Upper lobe of left lung (tissue), 6 donors: ENCODE measurements around the gene FKBP5. TPM values are rescaled to one million over a fixed set of nuclear protein-coding genes. Genes with fewer than 3 reads are reported as not detected.

Experiments used
- ATAC-seq, 2 donors: fragments of 200-7000 bp; cut with Tn5 transposase; one replicate each; pipeline ENCODE4 v1.9.1; 2022; ENCODE audit warnings: mild to moderate bottlenecking in 2 of 2, moderate library complexity in 2 of 2; ENCODE audit not compliant: low FRiP score in 2 of 2
- DNase-seq, 2 donors: peaks; one replicate each; pipeline ENCODE4 v3.0.0-alpha.2; 2019 to 2020
- H3K27ac ChIP-seq, 4 donors: fragments of 200-600 bp; sonication (generic); one replicate each; pipeline ENCODE4 v1.5.1; 2016 to 2019
- H3K27me3 ChIP-seq, 4 donors: fragments of 200-600 bp; sonication (generic); one replicate each; pipeline ENCODE4 v1.5.1; 2017 to 2019
- H3K36me3 ChIP-seq, 4 donors: fragments of 200-600 bp; sonication (generic); one replicate each; pipeline ENCODE4 v1.5.1; 2016 to 2019
- H3K4me1 ChIP-seq, 4 donors: fragments of 200-600 bp; sonication (generic); one replicate each; pipeline ENCODE4 v1.5.1; 2018 to 2019
- H3K4me3 ChIP-seq, 4 donors: fragments of 200-600 bp; sonication (generic); one replicate each; pipeline ENCODE4 v1.5.1; 2017 to 2019; ENCODE audit warnings: mild to moderate bottlenecking in 2 of 4, moderate library complexity in 1 of 4
- H3K9me3 ChIP-seq, 4 donors: fragments of 200-600 bp; sonication (generic); one replicate each; pipeline ENCODE4 v1.5.1; 2018 to 2019
- CTCF ChIP-seq, 6 experiments: fragments of 450-650 bp in 4 of 6; fragments of 200-600 bp in 2 of 6; sonication (generic) in 2 of 6; IDR thresholded peaks; one replicate each; pipeline ENCODE4 v1.5.1; 2016 to 2019; ENCODE audit warnings: antibody characterized with exemption in 6 of 6
- EP300 ChIP-seq, 4 donors: sonication (generic); formaldehyde crosslinking; IDR thresholded peaks; one replicate each; pipeline ENCODE4 v1.5.1; 2017; ENCODE audit warnings: antibody characterized with exemption in 4 of 4, control low read depth in 2 of 4
- POLR2A ChIP-seq, 4 donors: fragments of 450-650 bp; IDR thresholded peaks; one replicate each; pipeline ENCODE4 v1.5.1; 2016 to 2017; ENCODE audit warnings: antibody characterized with exemption in 4 of 4, mild to moderate bottlenecking in 2 of 4
- POLR2AphosphoS5 ChIP-seq, 2 donors: sonication (generic); formaldehyde crosslinking; IDR thresholded peaks; one replicate each; pipeline ENCODE4 v1.5.1; 2017; ENCODE audit warnings: antibody characterized with exemption in 2 of 2
- WGBS, 2 donors: methylation state at CpG; one replicate each; pipeline ENCODE4 v1.1.5; 2017 to 2018; 5-methylcytosine and 5-hydroxymethylcytosine counted together
- total RNA-seq, 6 donors: library from RNA; depleted of rRNA in 4 of 6; stranded (reverse); fragments of >200 nt in 4 of 6; gene quantifications; one replicate each; pipeline versions ENCODE4 v1.1.0 to v1.2.1, GENCODE V29; 2016 to 2021
- donor health status: DM: no; HTN: no; CAD: no; lungs with moderate emphysema.
- donor health status: DM: no; HTN: yes; CAD: no; lungs with severe emphysema.

FKBP5 gene
- total RNA-seq, 6 donors from 2014 or later = 112 to 203 (median 143) TPM

- WGBS, 2 donors = 73 to 75% methylated on average over 1 of the region's 1 CpG
- peaks cover 0 to 13% (median 9%) of the 10 kb centered on the region in 4 donors for H3K9me3 ChIP-seq
- no peak overlapping the region for H3K27ac ChIP-seq
- no peak overlapping the region for H3K4me3 ChIP-seq
- DNase-seq = no peak
- no peaks in the 10 kb centered on the region for H3K27me3 ChIP-seq
- ATAC-seq = no peak
- TF ChIP-seq CTCF (IDR thresholded peaks at IDR 0.05) (no peak), POLR2AphosphoS5 (IDR thresholded peaks at IDR 0.05) (no peak), POLR2A (IDR thresholded peaks at IDR 0.05) (no peak), EP300 (IDR thresholded peaks at IDR 0.05) (no peak)
- peaks cover 0 to 3% (median 1%) of the 10 kb centered on the region in 4 donors for H3K4me1 ChIP-seq
- no peaks in the 10 kb centered on the region for H3K36me3 ChIP-seq
These were observed 138.3 kb downstream of the FKBP5 start for GRCh38 chr6:35550437-35550836.

GRCh38 chr6:35547676-35548075 is 141.0 kb downstream of the FKBP5 start:
- no peaks in the 10 kb centered on the region for H3K27me3 ChIP-seq
- ATAC-seq (no peak), DNase-seq (no peak)
- peak overlapping the region in 3 of 4 donors; percentile 45 to 72 (median 48) for H3K27ac ChIP-seq
- peaks cover 0 to 10% (median 4%) of the 10 kb centered on the region in 4 donors for H3K4me1 ChIP-seq
- H3K36me3 ChIP-seq = no peaks in the 10 kb centered on the region
- 48 to 54% methylated on average over 6 of the region's 6 CpGs for WGBS, 2 donors
- H3K4me3 ChIP-seq = no peak overlapping the region
- peaks cover 0 to 13% (median 8%) of the 10 kb centered on the region in 4 donors for H3K9me3 ChIP-seq
- TF ChIP-seq EP300 (IDR thresholded peaks at IDR 0.05) (peak in 1 of 4 donors; percentile 33), POLR2AphosphoS5 (IDR thresholded peaks at IDR 0.05) (no peak)

- H3K4me3 ChIP-seq = no peak overlapping the region
- DNase-seq = no peak
- peaks cover 0 to 13% (median 9%) of the 10 kb centered on the region in 4 donors for H3K4me1 ChIP-seq
- WGBS, 2 donors = 72 to 83% methylated on average over 13 of the region's 13 CpGs
- H3K36me3 ChIP-seq = no peaks in the 10 kb centered on the region
- no peak for ATAC-seq
- no peak for TF ChIP-seq POLR2AphosphoS5 (IDR thresholded peaks at IDR 0.05)
- H3K27ac ChIP-seq = peak overlapping the region in 1 of 4 donors; percentile 33
- H3K9me3 ChIP-seq = peaks cover 0 to 1% (median 0%) of the 10 kb centered on the region in 4 donors
- H3K27me3 ChIP-seq = no peaks in the 10 kb centered on the region
These were observed 143.8 kb downstream of the FKBP5 start for GRCh38 chr6:35544769-35545361.

GRCh38 chr6:35543459-35544193 is 145.1 kb downstream of the FKBP5 start:
- peak in 1 of 2 donors; percentile 76 for ATAC-seq
- peak in 1 of 2 donors; percentile 52 for DNase-seq
- no peaks in the 10 kb centered on the region for H3K9me3 ChIP-seq
- no peak overlapping the region for H3K4me3 ChIP-seq
- H3K27ac ChIP-seq = peak overlapping the region in 2 of 4 donors; percentile 33 to 35
- no peaks in the 10 kb centered on the region for H3K27me3 ChIP-seq
- peaks cover 0 to 13% (median 9%) of the 10 kb centered on the region in 4 donors for H3K4me1 ChIP-seq
- 68 to 75% methylated on average over 16 of the region's 16 CpGs for WGBS, 2 donors
- H3K36me3 ChIP-seq = no peaks in the 10 kb centered on the region
- no peak for TF ChIP-seq CTCF (IDR thresholded peaks at IDR 0.05)
- no peak for TF ChIP-seq EP300 (IDR thresholded peaks at IDR 0.05)
- TF ChIP-seq POLR2AphosphoS5 (IDR thresholded peaks at IDR 0.05) = no peak
- no peak for TF ChIP-seq POLR2A (IDR thresholded peaks at IDR 0.05)

GRCh38 chr6:35541836-35542235 is 146.9 kb downstream of the FKBP5 start:
- Histone ChIP-seq H3K4me1 (peaks cover 0 to 11% (median 8%) of the 10 kb centered on the region in 4 donors), H3K36me3 (no peaks in the 10 kb centered on the region), H3K9me3 (no peaks in the 10 kb centered on the region), H3K4me3 (no peak overlapping the region), H3K27me3 (no peaks in the 10 kb centered on the region), H3K27ac (peak overlapping the region in 2 of 4 donors; percentile 53 to 61)
- ATAC-seq = no peak
- no peak for DNase-seq
- WGBS, 2 donors = 76 to 79% methylated on average over 2 of the region's 2 CpGs
- TF ChIP-seq EP300 (IDR thresholded peaks at IDR 0.05) (peak in 1 of 4 donors; percentile 51), CTCF (IDR thresholded peaks at IDR 0.05) (no peak)
